ENCODE measurements around the gene SETD3. TPM values are rescaled to one million over a fixed set of nuclear protein-coding genes. Genes with fewer than 3 reads are reported as not detected.

Gene SETD3
- total and polyA plus RNA-seq, 2 of the 8 experiments (the other 6 are each of a cell fraction or from before 2014, with no cell fraction given): 24.0 to 64.0 TPM

DNA sequence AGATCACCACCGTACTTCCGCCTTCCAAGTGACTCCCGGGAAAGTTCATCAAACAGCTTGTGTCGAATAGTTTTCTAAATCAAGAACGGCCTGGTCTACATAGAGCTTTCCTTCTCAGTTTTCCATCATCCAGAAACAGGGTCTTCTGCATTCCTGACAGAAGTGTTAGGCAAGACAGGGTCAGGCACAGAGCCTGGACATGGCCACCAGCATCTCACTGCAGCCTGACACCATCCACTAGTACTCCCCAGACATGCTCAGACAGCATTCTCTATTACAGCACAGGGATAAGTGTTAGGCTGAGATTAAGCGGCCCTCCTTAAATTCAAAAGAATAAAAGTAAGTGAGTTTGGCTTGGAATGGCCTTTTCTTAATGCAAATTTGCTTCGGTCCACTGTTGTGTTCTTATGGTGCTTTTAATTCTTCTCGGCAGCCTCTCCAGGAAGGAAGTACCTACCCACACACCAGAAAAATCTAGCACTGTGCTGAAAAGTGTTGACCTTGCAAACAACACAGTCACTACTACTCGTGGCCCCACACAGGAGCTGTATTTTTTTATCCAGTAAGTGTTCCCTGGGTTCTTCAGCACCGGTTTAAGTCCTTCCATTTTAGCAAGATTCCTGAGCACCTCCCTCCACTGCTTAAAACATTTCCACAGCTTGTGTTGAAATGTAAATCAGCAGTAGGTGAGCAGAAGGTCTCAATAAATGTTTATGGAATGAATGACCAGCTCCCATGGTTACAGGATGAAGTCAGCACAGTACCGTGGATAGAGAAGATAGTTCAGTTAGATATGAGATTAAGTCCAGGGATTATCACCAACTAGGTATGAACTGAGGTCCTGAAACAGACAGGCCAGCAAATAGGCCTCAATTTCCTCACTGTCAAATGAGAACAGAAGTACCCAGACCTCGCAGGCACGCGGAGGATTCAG lies 44.1 kb downstream of the SETD3 start:
- Histone ChIP-seq H3K23ac (ENCODE audit: insufficient read length) (no peak overlapping the region), H3K56ac (replicated peaks; ENCODE audit: insufficient read length, low read depth, low read length) (no peak overlapping the region), H2BK12ac (ENCODE audit: low read depth, low read length) (no peak overlapping the region), H3K4me2 (ENCODE audit: insufficient read depth in 1 of 2, low read depth in 2 of 2, low read length in 2 of 2) (no peak overlapping the region), H4K91ac (replicated peaks; ENCODE audit: insufficient read length, low read length) (no peak overlapping the region), H2BK15ac (ENCODE audit: low read length) (no peak overlapping the region), H3K27ac (ENCODE audit: low read depth, low read length) (no peak overlapping the region), H2AK5ac (ENCODE audit: low read depth, low read length) (no peak overlapping the region), H4K20me1 (replicated peaks in 1 of 2; ENCODE audit: control insufficient read depth in 1 of 2, insufficient read depth in 2 of 2, low read length in 2 of 2) (peaks cover 2 to 12% of the 10 kb centered on the region in 2 experiments), H3K27me3 (replicated peaks in 1 of 4; ENCODE audit: control insufficient read depth in 3 of 4, extremely low read depth in 1 of 4, insufficient read depth in 3 of 4, low read length in 3 of 4) (no peaks in the 10 kb centered on the region), H3K79me2 (ENCODE audit: control insufficient read depth in 1 of 2, insufficient read depth in 2 of 2, low read length in 2 of 2) (peaks cover 0 to 5% of the 10 kb centered on the region in 2 experiments; a peak in 2 of 4 replicates), H3K9ac (replicated peaks in 1 of 4; ENCODE audit: extremely low read depth in 1 of 4, low read depth in 3 of 4, low read length in 3 of 4) (no peak overlapping the region; a peak in 2 of 7 replicates), H2BK20ac (ENCODE audit: low read length) (no peak overlapping the region), H3K4ac (replicated peaks; ENCODE audit: insufficient read length, low read depth, low read length) (no peak overlapping the region), H3K36me3 (ENCODE audit: control insufficient read depth in 2 of 4, insufficient read depth in 4 of 4, low read length in 3 of 4) (peaks cover 0 to 6% (median 2%) of the 10 kb centered on the region in 4 experiments; a peak in 6 of 8 replicates), H3K18ac (ENCODE audit: extremely low read depth, low read length) (no peak overlapping the region), H4K8ac (ENCODE audit: extremely low read depth, insufficient read depth, low read length) (no peak overlapping the region), H2AFZ (ENCODE audit: low read length) (no peak overlapping the region), H2BK5ac (ENCODE audit: low read depth, low read length) (no peak overlapping the region), H3K79me1 (ENCODE audit: low read depth, low read length) (no peaks in the 10 kb centered on the region; the same call in 1 of the 2 replicates), H3K4me3 (ENCODE audit: extremely low read depth in 1 of 4, insufficient read depth in 2 of 4, low read depth in 3 of 4, low read length in 4 of 4) (no peak overlapping the region), H2BK120ac (replicated peaks; ENCODE audit: low read depth, low read length) (no peak overlapping the region), H3K23me2 (ENCODE audit: low read depth, low read length) (no peaks in the 10 kb centered on the region), H3K9me3 (ENCODE audit: insufficient read depth in 2 of 2, low read depth in 1 of 2, low read length in 1 of 2) (no peaks in the 10 kb centered on the region), H3K4me1 (replicated peaks in 1 of 4; ENCODE audit: control insufficient read depth in 3 of 4, insufficient read depth in 4 of 4, low read length in 3 of 4) (no peaks in the 10 kb centered on the region), H4K5ac (ENCODE audit: insufficient read length, low read depth, low read length) (no peak overlapping the region), H3K14ac (ENCODE audit: insufficient read length) (no peak overlapping the region)
- CTCF ChIA-PET (ENCODE audit: partially characterized antibody): interaction anchor here (0.6 to 1.7 kb wide), 4 partner anchors 9 to 463 kb away, joined by 3 to 4 read pairs (median 3); no protein-coding TSS in a partner anchor
- FAIRE-seq: no peak
- TF ChIP-seq, protein P1, sequence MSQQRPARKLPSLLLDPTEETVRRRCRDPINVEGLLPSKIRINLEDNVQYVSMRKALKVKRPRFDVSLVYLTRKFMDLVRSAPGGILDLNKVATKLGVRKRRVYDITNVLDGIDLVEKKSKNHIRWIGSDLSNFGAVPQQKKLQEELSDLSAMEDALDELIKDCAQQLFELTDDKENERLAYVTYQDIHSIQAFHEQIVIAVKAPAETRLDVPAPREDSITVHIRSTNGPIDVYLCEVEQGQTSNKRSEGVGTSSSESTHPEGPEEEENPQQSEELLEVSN (IDR thresholded peaks at IDR 0.05): no peak
- TF ChIP-seq NANOG (IDR thresholded peaks at IDR 0.05; ENCODE audit: insufficient read depth, low read depth, low read length, poor library complexity, severe bottlenecking): no peak
- DNase-seq (ENCODE audit: low read depth in 1 of 2, low spot score in 2 of 2): peak in 1 of 2 experiments; percentile 19
- POLR2A ChIA-PET (ENCODE audit: partially characterized antibody): no interaction called here
- WGBS, 2 experiments (ENCODE audit: extremely low coverage in 1 of 2, insufficient coverage in 1 of 2, insufficient read length in 1 of 2, insufficient replicate concordance in 2 of 2, low coverage in 1 of 2, low lambda C conversion rate in 2 of 2, missing lambda C conversion rate in 1 of 2): 89% methylated on average over 14 of the region's 14 CpGs; no CpG with 5 or more reads in 1 of the 2 experiments

All from H1 (cell line).